K562 treated with DMSO at 1 percent for 4 hours (cell line): Measurements from ENCODE around the gene C5orf47. TPM values are rescaled to one million over a fixed set of nuclear protein-coding genes. Genes with fewer than 3 reads are reported as not detected.

Experiments used
- total RNA-seq: library from RNA; unstranded; fragments of 300-600 nt; gene quantifications from 2 replicates; pipeline ENCODE4 v1.2.3, GENCODE V29; 2022; ENCODE audit not compliant: insufficient read depth

The C5orf47 gene
- not detected in 2 replicates for total RNA-seq

GRCh38 chr5:173988554-173989431 is at the start of gene C5orf47:
Gene C5orf47, plus strand, starts transcription at chr5:173989170. Its CDS starts 94 bp downstream, at chr5:173989264.

GRCh38 chr5:174045470-174046025 is 56.6 kb downstream of the C5orf47 start, which contains the start of gene NSG2:
Gene NSG2, plus strand, starts transcription at chr5:174045706. Its CDS starts 1,050 bp downstream, at chr5:174046756.

Other genes with a start within 250 kb of the C5orf47 start
- gene CPEB4, start 100.8 kb upstream of the C5orf47 start, total RNA-seq, result 17.9 and 25.0 TPM in 2 replicates
- not detected in 2 replicates for gene NSG2, start 56.5 kb downstream of the C5orf47 start, total RNA-seq